COLO668 (cell line): ENCODE data around the gene CDH22.

Source experiments
- DNase-seq: peaks from one replicate; lab custom pipeline; 2025; ENCODE audit not compliant: unreplicated experiment; lab: John Stamatoyannopoulos, UW

Gene CDH22

GRCh38 chr20:46202766-46203509 is 105.4 kb downstream of the CDH22 start:
- no peak for DNase-seq

GRCh38 chr20:46200582-46201570 is 107.4 kb downstream of the CDH22 start:
- DNase-seq = no peak

GRCh38 chr20:46199198-46199597 is 109.1 kb downstream of the CDH22 start:
- DNase-seq = no peak

- no peak for DNase-seq
Measured at GRCh38 chr20:46196990-46197389, 111.3 kb downstream of the CDH22 start.

GRCh38 chr20:46195264-46196036 is 112.8 kb downstream of the CDH22 start:
- DNase-seq = no peak

GRCh38 chr20:46194409-46194808 is 113.9 kb downstream of the CDH22 start:
- DNase-seq = no peak

GRCh38 chr20:46192376-46192944 is 115.8 kb downstream of the CDH22 start:
- DNase-seq = no peak

- DNase-seq = no peak
Measured at GRCh38 chr20:46191611-46192010, 116.7 kb downstream of the CDH22 start.

- no peak for DNase-seq
Measured at GRCh38 chr20:46191168-46191540, 117.1 kb downstream of the CDH22 start.

GRCh38 chr20:46190478-46191167 is 117.7 kb downstream of the CDH22 start:
- no peak for DNase-seq

- DNase-seq = peak; percentile 43
Measured at GRCh38 chr20:46188866-46189541, 119.3 kb downstream of the CDH22 start.

- DNase-seq = no peak
Measured at GRCh38 chr20:46186210-46186609, 122.1 kb downstream of the CDH22 start.

- no peak for DNase-seq
Measured at GRCh38 chr20:46185353-46185752, 122.9 kb downstream of the CDH22 start.

- no peak for DNase-seq
Measured at GRCh38 chr20:46183768-46184167, 124.5 kb downstream of the CDH22 start.

- DNase-seq = no peak
Measured at GRCh38 chr20:46182276-46183200, 125.8 kb downstream of the CDH22 start.

GRCh38 chr20:46179862-46180261 is 128.4 kb downstream of the CDH22 start:
- DNase-seq = no peak

GRCh38 chr20:46178891-46179290 is 129.4 kb downstream of the CDH22 start:
- peak; percentile 15 for DNase-seq

- DNase-seq = no peak
Measured at GRCh38 chr20:46177768-46178167, 130.5 kb downstream of the CDH22 start.
